HAP-1 (cell line): ENCODE measurements around the gene SYNGR4.

Source experiments
- DNase-seq, 2 experiments: peaks; one replicate each; pipeline ENCODE4 v3.0.0-alpha.2; 2016 to 2020; ENCODE audit warnings: low spot score in 2 of 2
- H3K27me3 ChIP-seq: fragments of 250-450 bp; sonication (Bioruptor Pico); 2 replicates; pipeline ENCODE4 v1.5.1; 2020; ENCODE audit warnings: low read depth, mild to moderate bottlenecking, moderate library complexity
- H3K36me3 ChIP-seq: fragments of 250-450 bp; sonication (Bioruptor Pico); replicated peaks from 2 replicates; pipeline ENCODE4 v1.5.1; 2020; ENCODE audit warnings: mild to moderate bottlenecking
- H3K4me1 ChIP-seq: fragments of 250-450 bp; sonication (Bioruptor Pico); 2 replicates; pipeline ENCODE4 v1.5.1; 2020; ENCODE audit warnings: mild to moderate bottlenecking
- H3K4me3 ChIP-seq: fragments of 250-450 bp; sonication (Bioruptor Pico); 2 replicates; pipeline ENCODE4 v1.5.1; 2020; ENCODE audit warnings: mild to moderate bottlenecking, moderate library complexity
- H3K9me3 ChIP-seq: fragments of 250-450 bp; sonication (Bioruptor Pico); 2 replicates; pipeline ENCODE4 v1.5.1; 2020; ENCODE audit warnings: mild to moderate bottlenecking, moderate library complexity
- in situ Hi-C: fragments of 300-500 bp; cut with MboI; formaldehyde crosslinking; loops from 3 replicates; pipeline ENCODE4 v1.14.3; 2020; ENCODE audit warnings: low sequenced_read_pairs, inconsistent platforms, mixed read lengths

The SYNGR4 gene

GRCh38 chr19:48400018-48400742 is 36.0 kb downstream of the SYNGR4 start:
- Histone ChIP-seq H3K36me3 (no peaks in the 10 kb centered on the region), H3K9me3 (no peaks in the 10 kb centered on the region), H3K4me1 (peaks cover 19% of the 10 kb centered on the region), H3K4me3 (no peak overlapping the region), H3K27me3 (peaks cover 3% of the 10 kb centered on the region; the same call in 1 of the 2 replicates)
- peak; percentile 43 to 74 for DNase-seq
- in situ Hi-C loops = no loop called here

- Histone ChIP-seq H3K4me3 (no peak overlapping the region), H3K36me3 (no peaks in the 10 kb centered on the region), H3K9me3 (no peaks in the 10 kb centered on the region), H3K4me1 (peaks cover 19% of the 10 kb centered on the region), H3K27me3 (no peaks in the 10 kb centered on the region)
- no peak for DNase-seq
- in situ Hi-C loops = no loop called here
Observed at GRCh38 chr19:48401287-48401686, 37.1 kb downstream of the SYNGR4 start.

GRCh38 chr19:48403606-48404005 is 39.4 kb downstream of the SYNGR4 start:
- no peaks in the 10 kb centered on the region for H3K9me3 ChIP-seq
- peak; percentile 67 to 75 for DNase-seq
- H3K27me3 ChIP-seq = no peaks in the 10 kb centered on the region
- peaks cover 12% of the 10 kb centered on the region for H3K4me1 ChIP-seq
- in situ Hi-C loops = no loop called here
- no peaks in the 10 kb centered on the region for H3K36me3 ChIP-seq
- H3K4me3 ChIP-seq = no peak overlapping the region

GRCh38 chr19:48405010-48405659 is 41.0 kb downstream of the SYNGR4 start:
- Histone ChIP-seq H3K4me1 (peaks cover 2% of the 10 kb centered on the region), H3K27me3 (no peaks in the 10 kb centered on the region), H3K36me3 (no peaks in the 10 kb centered on the region), H3K4me3 (no peak overlapping the region), H3K9me3 (no peaks in the 10 kb centered on the region)
- in situ Hi-C loops = no loop called here
- DNase-seq = no peak

- Histone ChIP-seq H3K9me3 (no peaks in the 10 kb centered on the region), H3K36me3 (no peaks in the 10 kb centered on the region), H3K4me3 (no peak overlapping the region), H3K4me1 (no peaks in the 10 kb centered on the region), H3K27me3 (no peaks in the 10 kb centered on the region)
- in situ Hi-C loops = no loop called here
- no peak for DNase-seq
Observed at GRCh38 chr19:48405850-48406249, 41.7 kb downstream of the SYNGR4 start.

- Histone ChIP-seq H3K36me3 (no peaks in the 10 kb centered on the region), H3K27me3 (no peaks in the 10 kb centered on the region), H3K4me1 (no peaks in the 10 kb centered on the region), H3K9me3 (no peaks in the 10 kb centered on the region), H3K4me3 (no peak overlapping the region)
- in situ Hi-C loops = no loop called here
- DNase-seq = no peak
Observed at GRCh38 chr19:48413879-48414587, 49.9 kb downstream of the SYNGR4 start.

GRCh38 chr19:48415395-48415794 is 51.2 kb downstream of the SYNGR4 start:
- Histone ChIP-seq H3K4me1 (no peaks in the 10 kb centered on the region), H3K27me3 (no peaks in the 10 kb centered on the region), H3K9me3 (no peaks in the 10 kb centered on the region), H3K36me3 (no peaks in the 10 kb centered on the region), H3K4me3 (no peak overlapping the region)
- in situ Hi-C loops = no loop called here
- DNase-seq = peak; percentile 59 to 94

GRCh38 chr19:48415806-48416221 is 51.6 kb downstream of the SYNGR4 start:
- H3K36me3 ChIP-seq = no peaks in the 10 kb centered on the region
- no peak overlapping the region for H3K4me3 ChIP-seq
- H3K4me1 ChIP-seq = no peaks in the 10 kb centered on the region
- H3K27me3 ChIP-seq = no peaks in the 10 kb centered on the region
- H3K9me3 ChIP-seq = no peaks in the 10 kb centered on the region
- in situ Hi-C loops = no loop called here
- no peak for DNase-seq

- Histone ChIP-seq H3K9me3 (no peaks in the 10 kb centered on the region), H3K36me3 (no peaks in the 10 kb centered on the region), H3K27me3 (no peaks in the 10 kb centered on the region), H3K4me1 (no peaks in the 10 kb centered on the region), H3K4me3 (no peak overlapping the region)
- no peak for DNase-seq
- in situ Hi-C loops = no loop called here
Observed at GRCh38 chr19:48417421-48417820, 53.3 kb downstream of the SYNGR4 start.

- in situ Hi-C loops = no loop called here
- DNase-seq = no peak
Observed at GRCh38 chr19:48418317-48419064, 54.3 kb downstream of the SYNGR4 start.

GRCh38 chr19:48419158-48419920 is 55.2 kb downstream of the SYNGR4 start:
- Histone ChIP-seq H3K9me3 (no peaks in the 10 kb centered on the region), H3K4me3 (no peak overlapping the region), H3K27me3 (no peaks in the 10 kb centered on the region), H3K4me1 (peaks cover under 1% of the 10 kb centered on the region; the same call in 1 of the 2 replicates), H3K36me3 (no peaks in the 10 kb centered on the region)
- peak; percentile 50 to 79 for DNase-seq
- in situ Hi-C loops = no loop called here

More at GRCh38 chr19:48418317-48419064, 54.3 kb downstream of the SYNGR4 start:
- no peaks in the 10 kb centered on the region for H3K9me3 ChIP-seq
- no peaks in the 10 kb centered on the region for H3K4me1 ChIP-seq
- no peak overlapping the region for H3K4me3 ChIP-seq
- H3K27me3 ChIP-seq = no peaks in the 10 kb centered on the region
- no peaks in the 10 kb centered on the region for H3K36me3 ChIP-seq

GRCh38 chr19:48421548-48421947 is 57.4 kb downstream of the SYNGR4 start:
- no peak overlapping the region for H3K4me3 ChIP-seq
- peaks cover 6% of the 10 kb centered on the region for H3K4me1 ChIP-seq
- H3K9me3 ChIP-seq = no peaks in the 10 kb centered on the region
- in situ Hi-C loops = no loop called here
- no peaks in the 10 kb centered on the region for H3K27me3 ChIP-seq
- H3K36me3 ChIP-seq = no peaks in the 10 kb centered on the region
- DNase-seq = no peak

- Histone ChIP-seq H3K27me3 (no peaks in the 10 kb centered on the region), H3K9me3 (no peaks in the 10 kb centered on the region), H3K4me3 (no peak overlapping the region), H3K4me1 (peaks cover 6% of the 10 kb centered on the region), H3K36me3 (no peaks in the 10 kb centered on the region)
- in situ Hi-C loops = no loop called here
- DNase-seq = peak; percentile 32 to 50
Observed at GRCh38 chr19:48424694-48425219, 60.6 kb downstream of the SYNGR4 start.
